Ecto neural progenitor cell (in vitro differentiated cells): ENCODE measurements around the gene ATP6V1A.
"Not testable (repeated sequence)": the region's sequence is repeated elsewhere in the genome, so short reads cannot be mapped to it uniquely, and the experiment has no call there.

Source experiments
- DNase-seq: peaks from one replicate; pipeline ENCODE4 v3.0.0-alpha.2; 2018; ENCODE audit warnings: low spot score

ATP6V1A gene

DNA sequence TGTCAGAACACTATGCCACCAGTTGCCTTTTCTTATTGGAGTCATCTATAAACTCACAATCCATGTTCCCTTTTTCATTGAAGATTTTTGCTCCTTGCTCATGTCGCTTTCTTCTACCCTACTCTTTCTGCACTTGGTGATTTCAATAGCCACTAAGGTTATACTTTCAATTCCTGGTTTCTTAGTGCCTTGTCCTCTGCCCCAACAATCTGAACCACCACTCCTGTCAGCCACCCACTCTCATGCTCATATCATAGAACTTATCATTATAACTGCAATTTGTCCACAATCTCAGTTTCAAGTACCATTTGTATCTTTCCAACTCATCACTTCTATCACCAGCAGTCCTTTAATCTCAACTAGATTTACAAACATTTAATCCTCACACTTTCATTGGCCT is 81.8 kb downstream of the ATP6V1A start:
- no peak for DNase-seq

DNA sequence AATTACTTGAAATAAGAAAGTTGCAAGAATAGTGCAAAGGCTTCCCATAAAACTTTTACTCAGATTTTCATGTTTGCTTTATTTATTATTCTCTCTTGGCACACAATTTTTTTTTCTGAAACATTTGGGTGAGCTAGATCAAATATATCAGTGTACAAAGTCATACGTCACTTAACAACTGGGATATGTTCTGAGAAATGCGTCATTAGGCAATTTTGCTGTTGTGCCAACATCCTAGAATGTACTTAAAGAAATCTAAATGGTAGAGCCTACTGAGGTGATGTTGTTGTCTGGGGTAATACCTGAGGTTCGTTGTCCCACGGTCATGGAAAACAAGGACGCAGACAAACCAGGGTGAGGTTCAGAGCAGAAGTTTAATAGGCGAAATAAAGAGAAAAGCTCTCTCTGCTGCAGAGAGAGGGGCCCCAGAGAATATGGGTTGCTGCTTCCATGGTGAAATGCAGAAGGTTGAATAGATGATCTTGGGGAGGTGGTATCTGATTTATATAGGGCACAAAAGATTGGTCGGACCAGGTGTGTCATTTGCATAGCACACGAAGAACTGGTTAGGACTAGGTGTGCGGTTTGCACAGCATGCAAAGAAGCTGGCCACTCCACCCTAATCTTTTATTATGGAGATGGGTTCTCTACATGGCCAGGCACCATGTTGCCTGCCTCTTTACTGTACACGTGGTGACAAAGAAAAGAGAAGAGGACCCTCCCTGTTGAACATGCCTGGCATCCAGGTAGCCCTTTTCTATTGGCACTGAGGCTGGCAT is 82.9 kb downstream of the ATP6V1A start:
- DNase-seq, result no peak

DNA sequence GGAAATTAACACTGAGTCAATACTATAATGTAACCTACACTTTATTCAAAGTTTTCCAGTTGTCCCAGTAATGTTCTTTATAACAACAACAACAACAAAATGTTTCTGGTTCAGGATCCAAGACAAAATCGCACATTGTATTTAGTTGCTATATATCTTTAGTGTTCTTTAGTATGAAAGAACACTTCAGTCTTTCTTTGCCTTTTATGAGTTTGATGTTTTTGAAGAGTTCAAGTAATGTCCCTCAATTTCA is 84.2 kb downstream of the ATP6V1A start:
- no peak for DNase-seq

DNA sequence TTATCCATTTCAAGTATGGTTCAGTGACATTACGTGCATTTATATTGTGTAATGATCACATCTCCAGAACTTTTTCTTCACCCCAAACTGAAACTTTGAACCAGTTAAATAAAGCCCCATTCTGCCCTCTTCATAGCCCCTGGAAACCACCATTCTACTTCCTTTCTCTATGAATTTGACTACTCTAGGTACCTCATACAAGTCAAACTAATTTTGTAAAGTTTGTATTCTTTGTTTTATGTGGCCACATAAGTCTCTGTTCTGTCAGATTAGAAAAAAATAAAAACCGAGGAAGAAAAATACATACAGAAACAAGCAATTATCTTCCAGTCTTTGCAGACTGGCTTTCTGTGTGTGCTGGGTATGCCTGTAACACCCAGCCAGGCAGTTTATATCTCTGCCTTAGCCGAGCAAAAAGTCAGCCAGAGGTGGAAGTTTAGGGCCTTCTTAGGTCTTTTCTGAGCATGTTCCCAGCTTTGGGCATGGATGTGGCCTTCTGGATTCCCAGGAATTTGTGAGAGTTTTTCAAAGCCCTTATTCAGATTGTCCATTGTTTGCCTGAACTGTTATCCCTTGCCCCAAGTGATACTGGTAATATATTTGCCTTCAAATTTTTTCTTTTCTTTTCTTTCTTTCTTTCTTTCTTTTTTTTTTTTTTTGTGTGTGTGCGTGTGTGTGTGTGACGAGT is 85.8 kb downstream of the ATP6V1A start:
- DNase-seq, result no peak

DNA sequence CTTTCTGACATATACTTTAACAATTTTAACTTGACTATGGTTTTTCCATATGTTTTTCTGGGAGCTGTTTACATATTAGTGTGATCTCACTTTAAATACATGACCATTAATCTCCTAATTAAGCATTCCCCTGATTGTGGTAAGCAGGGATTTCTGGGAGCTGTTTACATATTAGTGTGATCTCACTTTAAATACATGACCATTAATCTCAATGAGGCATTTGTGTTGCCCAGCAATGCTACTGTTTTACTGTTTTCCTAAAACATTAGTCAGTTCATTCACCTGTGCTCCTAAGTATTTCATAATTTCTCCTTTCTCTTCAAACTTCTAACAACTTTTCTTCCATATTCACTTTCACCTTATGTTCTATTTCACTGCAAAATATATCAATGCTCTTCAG is 88.1 kb downstream of the ATP6V1A start:
- DNase-seq, result no peak

DNA sequence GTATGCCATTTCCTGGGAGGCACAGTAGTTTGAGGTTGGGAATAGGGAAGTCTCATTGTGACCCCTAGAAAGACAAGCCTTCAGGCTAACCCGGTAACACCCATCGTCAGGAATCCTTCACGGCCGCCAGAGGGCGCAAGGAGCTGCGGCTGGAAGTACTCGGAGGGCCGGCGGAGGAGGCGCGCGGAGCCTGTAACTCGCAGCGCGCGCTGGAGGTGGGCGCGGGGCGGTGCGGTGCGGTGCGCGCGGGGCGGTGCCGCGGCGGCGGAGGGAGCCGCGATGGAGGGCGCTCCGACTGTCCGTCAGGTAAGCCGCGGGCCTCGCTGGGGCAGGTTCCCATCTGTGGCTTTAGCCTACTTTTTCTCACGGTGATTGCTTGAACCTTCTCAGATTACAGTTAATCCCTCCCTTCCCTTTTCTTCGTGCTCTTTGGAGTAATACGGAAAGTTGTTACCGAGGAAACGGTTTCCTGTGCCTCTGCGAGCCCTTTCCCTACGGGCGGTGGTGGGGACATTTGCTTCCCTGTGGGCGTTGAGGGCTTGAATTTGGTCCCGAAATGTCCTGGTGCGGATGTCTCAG is 91.9 kb downstream of the ATP6V1A start, which contains the start of gene GRAMD1C:
Gene GRAMD1C, plus strand, starts transcription at position 158 of the 579 bp plus-strand sequence. Its CDS starts 122 bp downstream, at position 280.
- peak; percentile 92 for DNase-seq

DNA sequence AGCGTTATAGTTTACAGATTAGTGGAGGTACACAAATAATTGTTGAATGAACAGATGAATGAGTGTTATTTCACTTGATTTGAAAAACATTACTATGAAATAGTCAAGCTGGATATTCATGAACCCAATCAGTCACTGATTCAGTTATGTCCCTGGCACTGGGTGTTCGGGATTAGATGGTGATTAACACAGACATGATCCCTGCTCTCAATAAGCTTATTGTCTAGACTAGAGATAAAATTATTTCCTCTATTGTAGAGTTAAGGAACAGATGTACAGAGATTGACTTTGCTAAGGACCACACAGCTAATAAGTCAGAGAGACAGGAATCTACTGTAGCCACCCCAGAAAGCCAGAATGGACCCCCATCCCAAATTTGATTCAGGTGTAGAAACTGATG is 92.7 kb downstream of the ATP6V1A start:
- DNase-seq, result no peak

DNA sequence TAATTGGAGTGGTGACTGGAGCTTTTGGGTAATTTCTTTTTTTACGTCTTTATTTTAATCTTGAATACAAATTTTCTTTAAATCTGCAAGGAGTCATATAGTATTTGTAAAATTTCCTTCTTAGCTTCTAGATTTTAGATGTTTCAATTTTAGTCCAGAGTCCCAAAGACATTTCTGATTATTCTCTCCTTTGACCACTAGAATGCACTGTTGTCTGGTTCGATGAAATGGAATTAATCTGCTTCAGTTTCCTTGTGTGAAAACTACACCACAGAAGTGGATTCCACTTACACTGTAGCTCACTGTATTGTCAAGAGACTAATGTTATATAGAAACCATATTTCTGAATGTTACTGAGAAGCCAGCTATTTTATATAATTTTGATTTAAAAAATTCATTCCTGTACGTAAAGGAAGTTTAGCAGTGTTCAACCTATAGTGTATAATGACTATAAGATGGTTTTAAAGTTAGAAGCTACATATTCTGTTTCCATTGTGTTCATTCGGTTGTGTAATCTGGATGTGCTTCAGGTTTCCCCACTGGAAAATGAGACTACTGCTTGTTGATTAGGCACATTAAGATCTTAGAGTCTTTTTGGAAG is 97.9 kb downstream of the ATP6V1A start:
- no peak for DNase-seq

DNA sequence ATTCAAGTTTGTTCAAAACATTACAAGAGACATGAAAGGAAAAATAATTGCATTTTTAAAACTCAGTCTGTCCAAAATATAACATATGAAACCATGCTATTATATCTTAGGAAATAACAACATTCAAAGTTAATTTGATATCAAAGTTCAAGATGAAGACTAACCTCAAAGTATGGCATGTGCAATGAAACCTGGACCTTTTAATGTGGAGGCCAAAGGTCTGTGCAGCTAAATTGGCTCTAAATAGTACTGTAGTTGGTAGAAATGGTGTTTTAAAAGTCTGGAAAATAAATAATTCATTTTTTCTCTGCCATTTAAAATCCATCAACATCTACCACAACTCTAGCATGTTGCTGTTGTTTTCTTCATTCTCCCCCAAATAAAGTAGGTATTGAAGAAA is 100.4 kb downstream of the ATP6V1A start:
- DNase-seq, result no peak

DNA sequence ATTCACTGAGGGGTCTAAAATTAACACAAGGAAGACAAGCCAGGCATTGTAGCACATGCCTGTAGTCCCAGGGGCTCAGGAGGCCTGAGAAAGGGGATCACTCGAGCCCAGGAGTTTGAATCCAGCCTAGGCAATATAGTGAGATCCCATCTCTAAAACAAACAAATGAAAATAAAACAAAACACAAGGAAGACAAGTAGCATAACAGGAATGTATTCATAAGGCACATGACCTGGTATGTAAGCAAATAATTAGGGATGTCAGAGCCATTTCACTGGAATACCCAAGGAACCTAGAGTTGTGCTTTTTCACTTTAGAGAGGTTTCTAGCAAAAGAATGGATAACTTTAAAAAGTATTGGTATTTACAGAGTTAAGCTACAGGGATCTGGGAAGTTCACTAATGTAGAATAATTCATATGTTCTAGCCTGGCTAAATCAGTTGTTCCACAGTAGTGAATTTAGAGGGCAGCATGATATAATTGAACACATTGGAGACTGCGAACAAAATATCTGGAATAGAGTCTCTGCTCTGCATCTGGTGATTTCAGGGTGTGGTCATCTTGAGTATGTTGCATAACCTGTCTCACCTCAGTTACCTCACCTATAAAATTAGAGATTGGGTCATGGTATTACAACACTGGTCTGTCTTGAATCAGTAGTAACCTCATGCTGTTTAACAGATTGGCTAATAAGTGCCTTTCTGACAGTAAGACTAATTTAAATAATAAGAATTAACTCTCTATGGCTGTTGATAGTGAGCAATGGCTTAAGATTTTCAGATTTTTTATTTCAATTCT is 101.0 kb downstream of the ATP6V1A start:
- DNase-seq, result no peak

DNA sequence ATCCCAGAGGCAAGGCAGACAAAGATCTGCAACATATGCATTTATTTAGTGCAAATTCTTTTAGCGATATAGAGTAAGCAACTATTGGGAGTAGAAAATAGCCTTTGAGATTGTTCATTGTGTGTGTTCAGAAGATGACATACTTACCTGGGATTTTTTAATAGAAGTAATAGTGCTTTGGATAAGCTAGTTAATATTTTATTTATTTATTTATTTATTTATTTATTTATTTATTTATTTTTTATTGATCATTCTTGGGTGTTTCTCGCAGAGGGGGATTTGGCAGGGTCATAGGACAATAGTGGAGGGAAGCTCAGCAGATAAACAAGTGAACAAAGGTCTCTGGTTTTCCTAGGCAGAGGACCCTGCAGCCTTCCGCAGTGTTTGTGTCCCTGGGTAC is 102.2 kb downstream of the ATP6V1A start:
- not testable (repeated sequence) for DNase-seq

DNA sequence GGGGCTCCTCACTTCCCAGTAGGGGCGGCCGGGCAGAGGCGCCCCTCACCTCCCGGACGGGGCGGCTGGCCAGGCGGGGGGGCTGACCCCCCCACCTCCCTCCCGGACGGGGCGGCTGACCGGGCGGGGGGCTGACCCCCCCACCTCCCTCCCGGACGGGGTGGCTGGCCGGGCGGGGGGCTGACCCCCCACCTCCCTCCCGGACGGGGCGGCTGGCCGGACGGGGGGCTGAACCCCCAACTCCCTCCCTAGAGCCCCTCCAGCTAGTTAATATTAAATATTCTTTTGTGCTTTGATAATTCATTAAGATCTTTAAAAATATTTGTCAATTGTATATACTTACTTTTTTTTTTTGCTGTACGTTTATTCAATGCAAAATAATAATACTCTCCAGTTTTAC is 103.0 kb downstream of the ATP6V1A start:
- DNase-seq, result not testable (repeated sequence)

DNA sequence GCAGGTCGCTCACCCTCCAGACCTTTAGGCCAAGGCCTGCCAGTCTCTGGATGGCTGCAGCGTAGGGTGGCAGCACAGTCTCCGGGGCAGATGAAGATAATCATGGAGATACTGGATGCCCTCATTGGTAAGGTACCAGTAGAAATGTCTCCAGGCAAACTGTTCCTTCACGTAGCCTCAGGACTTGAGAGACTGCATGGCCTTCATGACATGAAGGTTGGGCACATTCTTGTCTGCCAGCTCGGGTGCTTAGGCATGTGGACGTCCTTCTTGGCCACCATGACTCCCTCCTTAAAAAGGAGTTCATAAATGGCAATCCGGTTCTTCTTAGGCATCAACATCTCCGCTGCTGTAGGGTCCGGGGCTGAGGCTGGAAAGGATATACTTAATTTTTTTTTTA is 103.6 kb downstream of the ATP6V1A start:
- DNase-seq, result not testable (repeated sequence)

DNA sequence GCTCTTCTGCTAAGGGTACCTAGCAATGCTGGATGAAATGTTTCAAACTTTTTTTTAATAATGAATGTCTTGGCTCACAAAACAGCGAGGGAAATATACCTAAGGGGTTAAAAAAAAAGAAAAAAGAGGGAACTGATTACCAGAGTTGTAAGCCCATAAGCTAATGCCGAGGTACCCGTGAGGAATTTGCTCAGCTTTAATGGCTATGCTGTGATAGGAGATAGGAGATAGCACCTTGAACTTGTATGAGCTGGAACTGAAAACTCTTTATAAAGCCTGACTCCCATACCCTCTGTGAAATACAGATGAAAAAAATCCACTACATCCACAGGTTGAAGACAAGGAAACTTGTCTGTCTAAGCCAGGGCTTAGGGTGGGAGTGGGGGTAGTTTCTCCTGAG is 105.7 kb downstream of the ATP6V1A start:
- DNase-seq, result no peak
